B cell (primary cell): ENCODE measurements around the gene ARNT2. TPM values are rescaled to one million over a fixed set of nuclear protein-coding genes. Genes with fewer than 3 reads are reported as not detected.

Experiments used
- ATAC-seq: fragments of 200-7000 bp; cut with Tn5 transposase; one replicate; pipeline ENCODE4 v1.10.0; 2021; ENCODE audit warnings: low read depth, mild to moderate bottlenecking, moderate number of reproducible peaks, moderate library complexity
- CTCF ChIA-PET: fragments of 350-600 bp; sonication (Branson Sonifier 250); formaldehyde crosslinking; loops from one replicate; lab custom pipeline; 2021; ENCODE audit warnings: antibody characterized with exemption, inconsistent platforms; lab: Charles Lee
- POLR2A ChIA-PET: fragments of 350-600 bp; sonication (Branson Sonifier 250); formaldehyde crosslinking; loops from one replicate; lab custom pipeline; 2021; ENCODE audit warnings: antibody characterized with exemption; lab: Charles Lee
- DNase-seq: peaks from one replicate; pipeline ENCODE4 v3.0.0; 2013
- H2AFZ ChIP-seq: 2 replicates; pipeline ENCODE4 v1.6.1; 2012; ENCODE audit warnings: mild to moderate bottlenecking, low read depth, low read length; ENCODE audit not compliant: insufficient read depth, poor library complexity, severe bottlenecking
- H3K27ac ChIP-seq, 2 donors: 1 replicate in 1 of 2; 2 replicates in 1 of 2; pipeline ENCODE4 v1.5.1; 2012 to 2013; ENCODE audit warnings: low read length in 2 of 2, mild to moderate bottlenecking in 2 of 2, moderate library complexity in 1 of 2
- H3K27me3 ChIP-seq, 4 experiments: fragments of 200-600 bp in 1 of 4; sonication (generic) in 1 of 4; replicated peaks in 1 of 4; 1 replicate in 2 of 4; 2 replicates in 2 of 4; pipeline versions ENCODE4 v1.6.1 to v1.7.0; 2013 to 2016; ENCODE audit warnings: low read length in 3 of 4, mild to moderate bottlenecking in 2 of 4, mixed read lengths in 1 of 4, moderate library complexity in 1 of 4; ENCODE audit not compliant: insufficient read depth in 4 of 4, control insufficient read depth in 3 of 4; ENCODE audit errors: control extremely low read depth in 1 of 4
- H3K36me3 ChIP-seq, 2 experiments: replicated peaks in 1 of 2; 1 replicate in 1 of 2; 2 replicates in 1 of 2; pipeline versions ENCODE4 v1.6.1 to v1.7.1; 2013; ENCODE audit warnings: low read length in 1 of 2; ENCODE audit not compliant: insufficient read depth in 2 of 2, control insufficient read depth in 1 of 2; ENCODE audit errors: control extremely low read depth in 1 of 2, extremely low read depth in 1 of 2
- H3K4me1 ChIP-seq, 2 donors: fragments of 200-600 bp in 1 of 2; sonication (generic) in 1 of 2; 1 replicate in 1 of 2; 2 replicates in 1 of 2; pipeline versions ENCODE4 v1.5.1 to v1.6.1; 2013 to 2017; ENCODE audit warnings: low read length in 2 of 2; ENCODE audit not compliant: control insufficient read depth in 2 of 2, insufficient read depth in 2 of 2
- H3K4me2 ChIP-seq: replicated peaks from 2 replicates; pipeline ENCODE3; 2012; ENCODE audit warnings: mild to moderate bottlenecking, low read depth, low read length; ENCODE audit not compliant: poor library complexity, severe bottlenecking
- H3K4me3 ChIP-seq, 5 experiments: fragments of 200-600 bp in 1 of 5; sonication (generic) in 1 of 5; 1 replicate in 3 of 5; 2 replicates in 2 of 5; pipeline versions ENCODE4 v1.5.1 to v1.7.0; 2011 to 2016; ENCODE audit warnings: low read length in 4 of 5, mild to moderate bottlenecking in 4 of 5, low read depth in 2 of 5, control low read depth in 1 of 5, moderate library complexity in 1 of 5; ENCODE audit not compliant: insufficient read depth in 1 of 5; ENCODE audit errors: control extremely low read depth in 1 of 5, extremely low read depth in 1 of 5
- H3K79me2 ChIP-seq: fragments of 200-600 bp; sonication (generic); one replicate; pipeline ENCODE4 v1.6.0; 2016; ENCODE audit warnings: low read length; ENCODE audit not compliant: control insufficient read depth, insufficient read depth
- H3K9ac ChIP-seq: fragments of 200-600 bp; sonication (generic); 2 replicates; pipeline ENCODE4 v1.6.1; 2017; ENCODE audit warnings: mild to moderate bottlenecking, low read length, moderate library complexity
- H3K9me3 ChIP-seq, 3 donors: one replicate each; pipeline versions ENCODE4 v1.6.1 to v1.7.1; 2013; ENCODE audit warnings: low read length in 2 of 3; ENCODE audit not compliant: control insufficient read depth in 2 of 3, insufficient read depth in 1 of 3; ENCODE audit errors: control extremely low read depth in 1 of 3
- H4K20me1 ChIP-seq: 2 replicates; pipeline ENCODE4 v1.6.0; 2012; ENCODE audit warnings: mild to moderate bottlenecking, low read length; ENCODE audit not compliant: insufficient read depth, control insufficient read depth, poor library complexity, severe bottlenecking
- H3K27ac Mint-ChIP-seq: one replicate; pipeline ENCODE4 v1.8.0; 2021; ENCODE audit warnings: mixed read lengths
- H3K27me3 Mint-ChIP-seq: one replicate; pipeline ENCODE4 v1.8.0; 2021; ENCODE audit warnings: mixed read lengths
- H3K4me1 Mint-ChIP-seq: one replicate; pipeline ENCODE4 v1.8.0; 2021; ENCODE audit warnings: mixed read lengths
- H3K4me3 Mint-ChIP-seq: one replicate; pipeline ENCODE4 v1.8.0; 2021; ENCODE audit warnings: mixed read lengths
- H3K9me3 Mint-ChIP-seq: one replicate; pipeline ENCODE4 v1.8.0; 2022; ENCODE audit warnings: mixed read lengths; ENCODE audit not compliant: insufficient read depth
- CTCF ChIP-seq: fragments of 200-600 bp; IDR thresholded peaks from one replicate; pipeline ENCODE4 v1.8.0; 2022; ENCODE audit warnings: antibody characterized with exemption, mild to moderate bottlenecking
- EZH2 ChIP-seq: IDR thresholded peaks from 2 replicates; pipeline ENCODE4 v1.6.1; 2012; ENCODE audit warnings: borderline replicate concordance, low read depth, mild to moderate bottlenecking, moderate library complexity, low read length; ENCODE audit not compliant: insufficient read depth, poor library complexity, severe bottlenecking
- WGBS: methylation state at CpG from one replicate; pipeline ENCODE4 v1.1.5; 2013; ENCODE audit warnings: missing lambda C conversion rate; ENCODE audit not compliant: insufficient coverage; 5-methylcytosine and 5-hydroxymethylcytosine counted together
- intact Hi-C: fragments of 100-400 bp; cut with micrococcal nuclease; formaldehyde crosslinking; loops from one replicate; pipeline ENCODE4 v1.10.0; 2022
- polyA plus RNA-seq: library from polyadenylated mRNA; depleted of rRNA; stranded (reverse); fragments of >200 nt; gene quantifications from 2 replicates; pipeline ENCODE4 v1.2.3, GENCODE V29; 2012
- total RNA-seq, 2 donors: library from RNA; stranded (reverse); fragments of 120-200 nt in 1 of 2; gene quantifications; 1 replicate in 1 of 2; 2 replicates in 1 of 2; pipeline versions ENCODE4 v1.2.3 to v1.2.4, GENCODE V29; 2013 to 2022

The ARNT2 gene
- total and polyA plus RNA-seq, 2 donors (not counting 1 experiment from before 2014, with no cell fraction given), result not detected

GRCh38 chr15:80587816-80588456, 183.8 kb downstream of the ARNT2 start:
- H3K9ac ChIP-seq, result no peak overlapping the region
- H3K4me3 Mint-ChIP-seq, result no peak overlapping the region
- no peaks in the 10 kb centered on the region for H3K9me3 ChIP-seq
- ATAC-seq, result no peak
- no peak overlapping the region for H3K4me3 ChIP-seq
- no peaks in the 10 kb centered on the region for H3K36me3 ChIP-seq
- H3K27ac Mint-ChIP-seq, result no peak overlapping the region
- POLR2A ChIA-PET, result no interaction called here
- no peaks in the 10 kb centered on the region for H3K4me1 Mint-ChIP-seq
- H3K4me1 ChIP-seq, result no peaks in the 10 kb centered on the region
- no peak overlapping the region for H2AFZ ChIP-seq
- H4K20me1 ChIP-seq, result no peaks in the 10 kb centered on the region
- no peaks in the 10 kb centered on the region for H3K27me3 Mint-ChIP-seq
- no peak for TF ChIP-seq CTCF
- no peak for TF ChIP-seq EZH2
- intact Hi-C loops, result no loop called here
- H3K4me2 ChIP-seq, result no peak overlapping the region
- DNase-seq, result no peak
- H3K27me3 ChIP-seq, result no peaks in the 10 kb centered on the region
- no peaks in the 10 kb centered on the region for H3K9me3 Mint-ChIP-seq
- H3K79me2 ChIP-seq, result no peaks in the 10 kb centered on the region
- WGBS, result 86% methylated on average over 4 of the region's 8 CpGs
- CTCF ChIA-PET, result interaction anchor here (0.6 kb wide), 1 partner anchor 54 kb away, joined by 3 read pairs; no protein-coding TSS in a partner anchor
- H3K27ac ChIP-seq, result no peak overlapping the region

GRCh38 chr15:80588801-80589200, 184.6 kb downstream of the ARNT2 start:
- H3K4me3 ChIP-seq, result no peak overlapping the region

More at GRCh38 chr15:80588801-80589200, 184.6 kb downstream of the ARNT2 start:
- POLR2A ChIA-PET, result no interaction called here
- Histone ChIP-seq H3K27ac (no peak overlapping the region), H4K20me1 (no peaks in the 10 kb centered on the region), H3K27me3 (no peaks in the 10 kb centered on the region), H3K9me3 (no peaks in the 10 kb centered on the region), H3K36me3 (no peaks in the 10 kb centered on the region), H3K79me2 (no peaks in the 10 kb centered on the region), H2AFZ (no peak overlapping the region), H3K4me1 (no peaks in the 10 kb centered on the region), H3K9ac (no peak overlapping the region), H3K4me2 (no peak overlapping the region)
- DNase-seq (no peak), ATAC-seq (no peak)
- 87% methylated on average over 5 of the region's 6 CpGs for WGBS
- Mint-ChIP-seq H3K27ac (no peak overlapping the region), H3K4me3 (no peak overlapping the region), H3K4me1 (no peaks in the 10 kb centered on the region), H3K27me3 (no peaks in the 10 kb centered on the region), H3K9me3 (no peaks in the 10 kb centered on the region)
- TF ChIP-seq CTCF, result no peak
- no peak for TF ChIP-seq EZH2
- CTCF ChIA-PET, result interaction anchor here (0.6 kb wide), 1 partner anchor 55 kb away, joined by 3 read pairs; no protein-coding TSS in a partner anchor
- intact Hi-C loops, result no loop called here
